Chondrocyte (in vitro differentiated cells): ENCODE measurements around the gene TSC2. TPM values are rescaled to one million over a fixed set of nuclear protein-coding genes. Genes with fewer than 3 reads are reported as not detected.

Experiments
- DNase-seq: peaks from one replicate; pipeline ENCODE4 v3.0.0; 2021; ENCODE audit warnings: mixed read lengths, low spot score
- H3K27ac Mint-ChIP-seq: one replicate; pipeline ENCODE4 v1.8.0; 2021; ENCODE audit warnings: mild to moderate bottlenecking, moderate library complexity, mixed read lengths; ENCODE audit not compliant: unreplicated experiment
- H3K27me3 Mint-ChIP-seq: 2 replicates; pipeline ENCODE4 v1.8.0; 2021; ENCODE audit warnings: low read depth, mixed read lengths
- H3K36me3 Mint-ChIP-seq: 2 replicates; pipeline ENCODE4 v1.8.0; 2021; ENCODE audit warnings: low read depth, mixed read lengths
- H3K4me1 Mint-ChIP-seq: 2 replicates; pipeline ENCODE4 v1.8.0; 2021; ENCODE audit warnings: low read depth, mild to moderate bottlenecking, mixed read lengths
- H3K4me3 Mint-ChIP-seq: one replicate; pipeline ENCODE4 v1.8.0; 2021; ENCODE audit warnings: mild to moderate bottlenecking, moderate library complexity, mixed read lengths; ENCODE audit not compliant: unreplicated experiment
- H3K9me3 Mint-ChIP-seq: 2 replicates; pipeline ENCODE4 v1.8.0; 2021; ENCODE audit warnings: low read depth, mixed read lengths
- CTCF ChIP-seq: fragments of 200-600 bp; sonication (generic); IDR thresholded peaks from 2 replicates; pipeline ENCODE4 v1.5.0; 2021; ENCODE audit warnings: antibody characterized with exemption, mild to moderate bottlenecking, moderate library complexity
- total RNA-seq: library from RNA; stranded (reverse); gene quantifications from 3 replicates; pipeline ENCODE4 v1.2.1, GENCODE V29; 2021

TSC2 gene
- total RNA-seq, 1 donor from 2014 or later, result 108 TPM

GRCh38 chr16:2034696-2035430, 12.9 kb upstream of the TSC2 start:
- Mint-ChIP-seq H3K27ac (peak overlapping the region; percentile 78), H3K4me1 (peaks cover 69% of the 10 kb centered on the region)
- TF ChIP-seq CTCF, result no peak

GRCh38 chr16:2035431-2036199, 12.2 kb upstream of the TSC2 start:
- TF ChIP-seq CTCF, result no peak
- Mint-ChIP-seq H3K9me3 (no peaks in the 10 kb centered on the region), H3K36me3 (peaks cover 3% of the 10 kb centered on the region), H3K27ac (peak overlapping the region; percentile 83), H3K27me3 (no peaks in the 10 kb centered on the region), H3K4me3 (no peak overlapping the region), H3K4me1 (peaks cover 75% of the 10 kb centered on the region)
- DNase-seq, result peak; percentile 97

More at GRCh38 chr16:2034696-2035430, 12.9 kb upstream of the TSC2 start:
- Mint-ChIP-seq H3K36me3 (peaks cover 3% of the 10 kb centered on the region), H3K4me3 (peak overlapping the region; percentile 40), H3K27me3 (no peaks in the 10 kb centered on the region), H3K9me3 (no peaks in the 10 kb centered on the region)
- no peak for DNase-seq

GRCh38 chr16:2036200-2036966, 11.4 kb upstream of the TSC2 start:
- Mint-ChIP-seq H3K4me1 (peaks cover 79% of the 10 kb centered on the region), H3K27me3 (no peaks in the 10 kb centered on the region), H3K27ac (peak overlapping the region; percentile 83), H3K9me3 (no peaks in the 10 kb centered on the region), H3K4me3 (no peak overlapping the region), H3K36me3 (peaks cover 3% of the 10 kb centered on the region)
- peak; percentile 89 for DNase-seq
- no peak for TF ChIP-seq CTCF

GRCh38 chr16:2037115-2037514, 10.7 kb upstream of the TSC2 start:
- peaks cover 82% of the 10 kb centered on the region for H3K4me1 Mint-ChIP-seq

More at GRCh38 chr16:2037115-2037514, 10.7 kb upstream of the TSC2 start:
- TF ChIP-seq CTCF, result no peak
- Mint-ChIP-seq H3K4me3 (no peak overlapping the region), H3K27me3 (no peaks in the 10 kb centered on the region), H3K27ac (peak overlapping the region; percentile 8), H3K9me3 (no peaks in the 10 kb centered on the region), H3K36me3 (peaks cover 3% of the 10 kb centered on the region)
- peak; percentile 88 for DNase-seq
